HG02759 (cell line): ENCODE data around the gene PGM1.
"Not testable (repeated sequence)": the region's sequence is repeated elsewhere in the genome, so short reads cannot be mapped to it uniquely, and the experiment has no call there.

Source experiments
- ATAC-seq: cut with Tn5 transposase; IDR thresholded peaks from one replicate; pipeline ENCODE4 v1.9.1; 2021; ENCODE audit warnings: mild to moderate bottlenecking, moderate library complexity; ENCODE audit not compliant: unreplicated experiment

Gene PGM1

DNA sequence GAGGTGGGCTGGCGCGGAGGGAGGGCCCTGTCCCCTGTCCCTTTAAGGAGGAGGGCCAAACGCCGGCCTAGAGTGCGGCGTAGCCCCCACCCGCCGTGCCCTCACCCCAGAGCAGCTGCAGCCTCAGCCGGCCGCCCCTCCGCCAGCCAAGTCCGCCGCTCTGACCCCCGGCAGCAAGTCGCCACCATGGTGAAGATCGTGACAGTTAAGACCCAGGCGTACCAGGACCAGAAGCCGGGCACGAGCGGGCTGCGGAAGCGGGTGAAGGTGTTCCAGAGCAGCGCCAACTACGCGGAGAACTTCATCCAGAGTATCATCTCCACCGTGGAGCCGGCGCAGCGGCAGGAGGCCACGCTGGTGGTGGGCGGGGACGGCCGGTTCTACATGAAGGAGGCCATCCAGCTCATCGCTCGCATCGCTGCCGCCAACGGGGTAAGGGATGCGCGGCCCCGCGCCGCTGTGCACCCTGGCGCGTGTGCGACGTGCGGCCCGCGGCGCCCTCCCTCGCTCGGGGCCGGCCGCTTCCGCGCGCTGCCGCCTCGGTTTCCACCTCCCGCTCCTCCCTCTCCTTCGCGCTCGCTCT lies at the start of gene PGM1:
PGM1 (plus strand) TSS at position 109 of the 583 bp plus-strand sequence; CDS start at position 187, 78 bp downstream.
- peak; percentile 82 for ATAC-seq

DNA sequence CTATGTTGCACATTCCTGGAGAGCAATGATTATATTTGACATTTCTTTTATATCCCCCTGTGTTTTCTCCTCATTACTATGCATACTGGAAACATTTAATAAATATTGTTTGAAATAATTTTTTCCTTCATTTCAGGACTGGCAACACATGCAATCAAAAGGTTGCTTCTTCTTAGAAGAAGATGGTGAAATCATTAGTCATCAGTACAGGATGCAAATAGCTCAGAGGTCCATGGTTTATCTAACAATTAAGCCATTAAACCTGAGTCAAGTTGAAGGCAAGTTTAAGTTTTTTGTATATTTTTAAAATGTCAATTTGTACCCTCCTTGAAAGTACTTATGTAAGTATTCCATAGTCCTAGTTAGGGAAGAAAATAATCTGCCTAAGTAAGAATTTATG lies 47.4 kb upstream of the PGM1 start:
- ATAC-seq, result no peak

- no peak for ATAC-seq
These were observed 45.5 kb upstream of the PGM1 start for GRCh38 chr1:63547621-63548294.

DNA sequence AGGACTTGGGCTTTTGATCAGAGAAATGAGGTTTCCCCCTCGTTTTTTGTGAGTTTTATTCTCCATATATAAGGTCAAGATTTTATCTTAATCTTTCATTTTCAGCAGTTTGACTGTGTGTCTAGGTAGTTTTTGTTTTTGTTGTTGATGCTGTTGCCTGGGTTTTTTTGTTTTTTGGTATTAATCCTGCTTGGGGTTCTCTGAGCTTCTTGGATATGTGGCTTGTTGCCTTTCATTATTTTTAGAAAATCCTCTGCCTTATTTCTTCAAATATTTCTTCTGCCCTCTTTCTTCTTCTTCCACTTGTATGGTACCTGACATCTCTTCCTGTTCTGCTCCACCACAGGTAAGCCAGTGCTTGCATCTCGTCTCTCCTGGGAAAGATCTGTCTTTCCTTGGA lies 44.9 kb upstream of the PGM1 start:
- ATAC-seq, result no peak

GRCh38 chr1:63548877-63549276 lies 44.3 kb upstream of the PGM1 start:
- no peak for ATAC-seq

GRCh38 chr1:63555480-63555879 lies 37.7 kb upstream of the PGM1 start:
- ATAC-seq, result no peak

DNA sequence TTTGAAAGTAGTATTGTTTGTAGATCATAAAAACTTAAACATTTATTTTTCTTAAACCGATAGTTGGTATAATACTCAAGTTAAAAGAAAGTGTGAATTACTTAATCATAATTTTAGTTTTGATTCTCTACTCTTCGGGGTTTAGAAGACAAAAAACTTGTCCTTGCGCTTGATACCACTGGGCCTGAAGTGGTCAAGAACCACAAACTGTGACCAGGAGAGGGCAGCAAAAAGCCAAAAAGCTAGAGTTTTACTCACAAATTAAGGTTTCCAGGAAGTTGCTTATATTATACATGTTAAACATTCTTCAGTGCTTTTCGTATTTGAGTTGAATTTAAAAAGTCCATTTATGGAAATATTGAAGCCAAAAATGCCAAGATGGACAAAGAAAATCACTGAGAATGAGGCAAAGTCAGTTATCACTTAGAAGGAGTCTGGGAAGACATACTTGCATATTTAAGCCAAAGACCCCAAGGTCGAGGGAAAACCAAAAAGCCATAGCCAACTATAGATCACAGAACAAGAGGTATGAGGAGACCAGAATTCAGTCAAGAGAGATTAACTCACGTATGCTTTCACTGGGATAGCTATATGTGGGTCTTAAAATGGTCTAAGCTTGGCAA lies 35.7 kb upstream of the PGM1 start:
- no peak for ATAC-seq

DNA sequence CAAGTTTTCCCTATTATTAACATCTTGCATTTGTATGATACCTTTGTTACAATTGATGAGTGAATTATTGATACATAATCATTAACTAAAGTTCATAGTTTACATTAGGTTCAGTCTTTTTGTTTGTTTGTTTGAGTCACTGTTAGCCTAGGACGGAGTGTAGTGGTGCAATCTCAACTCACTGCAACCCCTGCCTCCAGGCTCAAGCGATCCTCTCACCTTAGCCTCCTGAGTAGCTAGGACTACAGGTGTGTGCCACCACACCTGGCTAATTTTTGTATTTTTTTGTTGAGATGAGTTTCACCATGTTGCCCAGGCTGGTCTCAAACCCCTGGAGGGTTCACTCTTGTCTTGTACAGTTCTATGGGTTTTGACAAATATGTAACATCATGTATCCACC lies 33.9 kb upstream of the PGM1 start:
- no peak for ATAC-seq

DNA sequence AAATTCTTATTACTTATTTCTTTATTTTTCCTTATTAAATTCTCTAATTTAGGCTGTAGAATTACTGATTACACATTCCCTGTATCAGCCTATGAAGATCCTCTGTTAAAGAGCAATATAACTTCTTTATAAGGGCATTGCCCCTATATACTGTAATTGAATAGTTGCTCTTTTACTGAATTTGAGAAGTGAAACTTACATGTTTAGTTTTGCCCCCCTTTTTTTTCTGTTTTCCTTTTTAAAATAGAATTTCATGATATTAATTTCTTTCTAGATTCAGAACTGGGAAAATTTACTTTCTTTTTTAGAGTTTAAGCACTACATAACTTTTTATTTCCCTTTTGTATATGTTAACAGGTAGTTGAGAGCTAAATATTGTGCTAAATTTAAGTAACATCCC lies 29.5 kb upstream of the PGM1 start:
- no peak for ATAC-seq

GRCh38 chr1:63569068-63569467 lies 24.1 kb upstream of the PGM1 start:
- no peak for ATAC-seq

GRCh38 chr1:63569640-63570316 lies 23.4 kb upstream of the PGM1 start:
- ATAC-seq, result no peak

- ATAC-seq, result not testable (repeated sequence)
These were observed 20.5 kb upstream of the PGM1 start for GRCh38 chr1:63572686-63573085.

DNA sequence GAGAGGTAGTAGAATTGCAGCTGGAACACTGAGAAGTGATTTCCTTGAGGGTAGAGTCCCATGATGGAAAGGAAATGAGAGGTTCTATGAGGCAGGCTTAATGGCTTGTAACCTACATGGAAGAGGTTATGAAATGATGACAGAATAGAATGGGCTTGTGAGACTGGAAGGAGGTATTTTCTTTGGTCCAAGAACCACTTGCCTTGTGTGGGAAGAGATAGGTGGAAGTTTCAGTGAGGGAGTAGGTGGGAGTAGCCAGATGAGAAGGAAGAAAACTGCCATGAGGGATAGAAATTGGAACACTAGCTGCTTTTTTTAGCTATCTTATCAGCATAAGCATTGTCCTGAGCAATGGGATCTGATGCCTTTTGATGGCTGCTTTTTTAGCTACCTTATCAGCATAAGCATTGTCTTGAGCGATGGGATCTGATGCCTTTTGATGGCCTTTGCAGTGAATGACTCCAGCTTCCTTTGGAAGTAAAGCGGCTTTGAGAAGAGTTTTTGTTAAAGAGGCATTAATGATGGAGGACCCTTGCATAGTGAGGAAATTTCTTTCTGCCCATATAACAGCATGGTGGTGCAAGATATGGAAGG lies 18.9 kb upstream of the PGM1 start:
- ATAC-seq, result not testable (repeated sequence)

DNA sequence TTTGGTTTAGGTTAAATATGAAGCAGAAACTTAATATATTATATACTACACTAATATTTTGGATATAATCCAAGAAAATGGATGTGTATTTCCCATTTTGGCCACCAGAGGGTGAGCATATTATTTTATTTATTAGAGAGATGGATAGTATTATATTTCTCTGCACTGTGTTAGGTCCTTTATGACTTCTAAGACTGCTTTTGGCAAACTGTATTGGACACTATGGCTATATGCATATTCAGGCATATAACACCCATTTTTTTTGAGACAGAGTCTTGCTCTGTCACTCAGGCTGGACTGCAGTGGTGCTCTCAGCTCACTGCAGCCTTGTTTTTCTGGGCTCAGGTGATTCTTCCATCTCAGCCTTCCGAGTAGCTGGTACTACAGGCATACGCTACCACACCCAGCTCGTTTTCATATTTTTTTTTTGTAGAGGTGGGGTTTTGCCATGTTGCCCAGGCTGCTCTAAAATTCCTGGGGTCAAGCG lies 17.8 kb upstream of the PGM1 start:
- no peak for ATAC-seq

DNA sequence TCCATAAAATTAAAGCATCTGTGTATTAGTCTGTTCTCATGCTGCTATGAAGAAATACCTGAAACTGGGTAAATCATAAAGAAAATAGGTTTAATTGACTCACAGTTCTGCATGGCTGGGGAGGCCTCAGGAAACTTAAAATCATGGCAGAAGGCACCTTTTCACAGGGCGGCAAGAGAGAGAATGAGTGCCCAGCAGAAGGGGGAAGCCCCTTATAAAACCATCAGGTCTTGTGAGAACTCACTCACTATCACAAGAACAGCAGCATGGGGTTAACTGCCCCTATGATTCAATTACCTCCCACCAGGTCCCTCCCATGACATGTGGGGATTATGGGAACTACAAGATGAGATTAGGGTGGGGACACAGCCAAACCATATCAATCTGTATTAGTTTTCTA lies 6.9 kb upstream of the PGM1 start:
- ATAC-seq, result not testable (repeated sequence)

DNA sequence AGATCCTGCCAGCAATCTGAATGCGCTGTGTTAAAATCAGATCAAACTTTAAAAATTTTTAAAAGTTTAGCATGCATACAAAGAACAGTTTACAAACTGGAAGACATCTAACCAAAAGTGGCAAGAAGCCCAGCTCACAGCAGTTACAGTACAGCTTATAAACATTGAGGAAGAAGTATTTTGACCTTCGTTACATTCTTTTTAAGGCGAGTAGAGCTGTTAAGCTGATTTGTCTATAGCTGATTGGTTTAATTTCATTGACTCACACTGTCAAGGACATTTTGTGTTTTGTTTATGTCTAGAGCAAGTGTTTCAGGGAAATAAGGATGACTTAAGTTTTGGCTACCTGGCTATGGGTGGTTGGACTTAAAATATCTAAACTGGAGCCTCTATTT lies 3.0 kb upstream of the PGM1 start:
- ATAC-seq, result no peak

GRCh38 chr1:63592536-63593302 lies 492 bp upstream of the PGM1 start:
- no peak for ATAC-seq

- peak; percentile 52 for ATAC-seq
These were observed 835 bp downstream of the PGM1 start for GRCh38 chr1:63593886-63594605.

DNA sequence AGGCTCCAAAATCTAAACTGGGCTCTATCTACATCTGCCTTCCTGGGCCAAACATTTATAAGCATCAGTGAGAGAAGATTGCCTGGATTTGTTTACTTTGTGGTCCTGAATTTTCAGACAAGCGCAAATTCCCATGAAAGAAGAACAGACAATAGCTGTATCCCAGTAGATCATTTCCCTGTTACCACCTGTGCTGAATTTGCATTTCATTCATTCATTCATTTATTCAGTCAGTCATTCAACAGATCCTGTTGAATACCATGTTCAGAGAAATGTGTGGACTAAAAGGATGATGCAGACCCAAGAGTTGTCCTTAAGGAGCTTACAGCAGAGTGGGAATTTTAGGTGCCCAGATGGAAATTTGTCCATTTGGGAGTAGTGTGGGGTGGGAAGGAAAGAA lies 2.2 kb downstream of the PGM1 start:
- no peak for ATAC-seq

GRCh38 chr1:63599799-63600198 lies 6.6 kb downstream of the PGM1 start:
- ATAC-seq, result no peak
